Measurements from ENCODE around the gene AOPEP. TPM values are rescaled to one million over a fixed set of nuclear protein-coding genes. Genes with fewer than 3 reads are reported as not detected.

AOPEP gene
- total and polyA plus RNA-seq, 10 donors = 14.8 to 86.1 (median 51.3) TPM

GRCh38 chr9:94864862-94865509 lies 138.5 kb downstream of the AOPEP start:
- TF ChIP-seq POLR2AphosphoS5 (IDR thresholded peaks at IDR 0.05) (no peak), POLR2A (IDR thresholded peaks at IDR 0.05) (no peak)
- Histone ChIP-seq H3K9me3 (no peaks in the 10 kb centered on the region), H3K27me3 (replicated peaks in 1 of 7) (no peaks in the 10 kb centered on the region), H3K36me3 (no peaks in the 10 kb centered on the region), H3K4me3 (no peak overlapping the region), H3K27ac (peak overlapping the region in 7 of 8 donors; percentile 4 to 72 (median 31)), H3K4me1 (peaks cover 20 to 77% (median 46%) of the 10 kb centered on the region in 6 donors)
- intact Hi-C loops (cut with DNase I; ENCODE audit: low total_unique reads) = no loop called here
- 42 to 47% (median 46%) methylated on average over 8 of the region's 8 CpGs for WGBS, 5 donors
- DNase-seq = no peak

GRCh38 chr9:94865582-94866452 lies 139.3 kb downstream of the AOPEP start:
- WGBS, 5 donors = 86 to 92% (median 89%) methylated on average over 9 of the region's 9 CpGs
- Histone ChIP-seq H3K27me3 (replicated peaks in 1 of 7) (no peaks in the 10 kb centered on the region), H3K27ac (peak overlapping the region in 6 of 8 donors; percentile 4 to 72 (median 36)), H3K4me1 (peaks cover 21 to 76% (median 44%) of the 10 kb centered on the region in 6 donors), H3K36me3 (no peaks in the 10 kb centered on the region), H3K4me3 (no peak overlapping the region), H3K9me3 (no peaks in the 10 kb centered on the region)
- TF ChIP-seq CTCF (IDR thresholded peaks at IDR 0.05 in 8 of 11, conservative IDR thresholded peaks at IDR 0.05 in 3 of 11) = no peak
- TF ChIP-seq POLR2A (IDR thresholded peaks at IDR 0.05) = no peak
- TF ChIP-seq POLR2AphosphoS5 (IDR thresholded peaks at IDR 0.05) = no peak
- intact Hi-C loops (cut with DNase I; ENCODE audit: low total_unique reads) = no loop called here
- no peak for DNase-seq

GRCh38 chr9:94866770-94867169 lies 140.3 kb downstream of the AOPEP start:
- TF ChIP-seq CTCF (IDR thresholded peaks at IDR 0.05 in 8 of 11, conservative IDR thresholded peaks at IDR 0.05 in 3 of 11) (no peak), POLR2A (IDR thresholded peaks at IDR 0.05) (no peak), POLR2AphosphoS5 (IDR thresholded peaks at IDR 0.05) (no peak)
- Histone ChIP-seq H3K27ac (peak overlapping the region in 6 of 8 donors; percentile 45 to 72 (median 66)), H3K9me3 (no peaks in the 10 kb centered on the region), H3K4me3 (no peak overlapping the region), H3K27me3 (replicated peaks in 1 of 7) (no peaks in the 10 kb centered on the region), H3K36me3 (no peaks in the 10 kb centered on the region), H3K4me1 (peaks cover 16 to 74% (median 38%) of the 10 kb centered on the region in 6 donors)
- no peak for DNase-seq
- intact Hi-C loops (cut with DNase I; ENCODE audit: low total_unique reads) = no loop called here

- TF ChIP-seq POLR2AphosphoS5 (IDR thresholded peaks at IDR 0.05) = peak in 1 of 3 donors; percentile 32
- no peak for TF ChIP-seq CTCF (IDR thresholded peaks at IDR 0.05 in 8 of 11, conservative IDR thresholded peaks at IDR 0.05 in 3 of 11)
- TF ChIP-seq POLR2A (IDR thresholded peaks at IDR 0.05) = no peak
- Histone ChIP-seq H3K4me3 (no peak overlapping the region), H3K36me3 (no peaks in the 10 kb centered on the region)
Measured at GRCh38 chr9:94867281-94867841, 140.9 kb downstream of the AOPEP start.

More at GRCh38 chr9:94867281-94867841, 140.9 kb downstream of the AOPEP start:
- Histone ChIP-seq H3K9me3 (no peaks in the 10 kb centered on the region), H3K27ac (peak overlapping the region; percentile 14 to 72 (median 66)), H3K27me3 (replicated peaks in 1 of 7) (no peaks in the 10 kb centered on the region), H3K4me1 (peaks cover 15 to 68% (median 35%) of the 10 kb centered on the region in 6 donors)
- no peak for DNase-seq
- intact Hi-C loops (cut with DNase I; ENCODE audit: low total_unique reads) = no loop called here
- WGBS, 5 donors = 33 to 66% (median 40%) methylated on average over 8 of the region's 8 CpGs

All from spleen (tissue), 11 donors.